Gastrocnemius medialis (tissue), 4 donors: Measurements from ENCODE around the gene SMARCB1. TPM values are rescaled to one million over a fixed set of nuclear protein-coding genes. Genes with fewer than 3 reads are reported as not detected.

Experiments used
- ATAC-seq, 2 donors: fragments of 150-250 bp; one replicate each; pipeline ENCODE4 v1.9.1; 2016
- DNase-seq, 2 donors: peaks; one replicate each; pipeline ENCODE4 v3.0.0-alpha.2; 2019
- H3K27ac ChIP-seq, 4 donors: fragments of 200-600 bp; sonication (generic); 1 replicate in 1 of 4; 2 replicates in 3 of 4; pipeline ENCODE4 v1.5.1; 2016 to 2018; ENCODE audit warnings: mild to moderate bottlenecking in 2 of 4, moderate library complexity in 1 of 4
- H3K27me3 ChIP-seq, 3 donors: fragments of 200-600 bp; sonication (generic) in 2 of 3; 1 replicate in 1 of 3; 2 replicates in 2 of 3; pipeline versions ENCODE4 v1.5.1 to v1.6.0; 2016 to 2019; ENCODE audit warnings: mild to moderate bottlenecking in 1 of 3, moderate library complexity in 1 of 3
- H3K36me3 ChIP-seq, 2 donors: fragments of 200-600 bp; sonication (generic) in 1 of 2; one replicate each; pipeline ENCODE4 v1.5.1; 2017 to 2018
- H3K4me1 ChIP-seq, 2 donors: fragments of 200-600 bp; sonication (generic) in 1 of 2; one replicate each; pipeline ENCODE4 v1.5.1; 2016 to 2017; ENCODE audit warnings: mild to moderate bottlenecking in 2 of 2
- H3K4me3 ChIP-seq, 4 donors: fragments of 200-600 bp; sonication (generic) in 3 of 4; 1 replicate in 1 of 4; 2 replicates in 3 of 4; pipeline ENCODE4 v1.5.1; 2016 to 2019; ENCODE audit warnings: mild to moderate bottlenecking in 2 of 4
- H3K9me3 ChIP-seq, 3 donors: fragments of 200-600 bp; sonication (generic) in 2 of 3; 1 replicate in 1 of 3; 2 replicates in 2 of 3; pipeline ENCODE4 v1.5.1; 2016 to 2019
- POLR2A ChIP-seq, 2 donors: fragments of 450-650 bp; IDR thresholded peaks; one replicate each; pipeline ENCODE4 v1.6.1; 2017; ENCODE audit warnings: antibody characterized with exemption in 2 of 2, mild to moderate bottlenecking in 2 of 2, moderate library complexity in 2 of 2
- in situ Hi-C, 4 donors: fragments of 200-750 bp; cut with MboI; loops; one replicate each; pipeline versions ENCODE4 v1.15.0 to v1.8.0; 2017; ENCODE audit warnings: low sequenced_read_pairs in 4 of 4
- intact Hi-C: fragments of 100-400 bp; cut with DNase I; formaldehyde crosslinking; loops from one replicate; pipeline ENCODE4 v1.15.1; 2023; ENCODE audit warnings: low total_unique reads
- total RNA-seq, 4 donors: library from RNA; depleted of rRNA; stranded (reverse); fragments of >200 nt; gene quantifications; one replicate each; pipeline versions ENCODE4 v1.1.0 to v1.2.3, GENCODE V29; 2016
- TF ChIP-seq, protein P1 (sequence below), 5 experiments: fragments of 450-650 bp in 3 of 5; fragments of 200-600 bp in 2 of 5; sonication (generic) in 2 of 5; IDR thresholded peaks in 4 of 5; conservative IDR thresholded peaks in 1 of 5; 1 replicate in 4 of 5; 2 replicates in 1 of 5; pipeline ENCODE4 v1.5.1; 2016 to 2019; ENCODE audit warnings: antibody characterized with exemption in 5 of 5, mild to moderate bottlenecking in 3 of 5, moderate library complexity in 3 of 5

Gene SMARCB1
- total RNA-seq, 4 donors from 2014 or later: 37.8 to 65.6 (median 55.2) TPM

DNA sequence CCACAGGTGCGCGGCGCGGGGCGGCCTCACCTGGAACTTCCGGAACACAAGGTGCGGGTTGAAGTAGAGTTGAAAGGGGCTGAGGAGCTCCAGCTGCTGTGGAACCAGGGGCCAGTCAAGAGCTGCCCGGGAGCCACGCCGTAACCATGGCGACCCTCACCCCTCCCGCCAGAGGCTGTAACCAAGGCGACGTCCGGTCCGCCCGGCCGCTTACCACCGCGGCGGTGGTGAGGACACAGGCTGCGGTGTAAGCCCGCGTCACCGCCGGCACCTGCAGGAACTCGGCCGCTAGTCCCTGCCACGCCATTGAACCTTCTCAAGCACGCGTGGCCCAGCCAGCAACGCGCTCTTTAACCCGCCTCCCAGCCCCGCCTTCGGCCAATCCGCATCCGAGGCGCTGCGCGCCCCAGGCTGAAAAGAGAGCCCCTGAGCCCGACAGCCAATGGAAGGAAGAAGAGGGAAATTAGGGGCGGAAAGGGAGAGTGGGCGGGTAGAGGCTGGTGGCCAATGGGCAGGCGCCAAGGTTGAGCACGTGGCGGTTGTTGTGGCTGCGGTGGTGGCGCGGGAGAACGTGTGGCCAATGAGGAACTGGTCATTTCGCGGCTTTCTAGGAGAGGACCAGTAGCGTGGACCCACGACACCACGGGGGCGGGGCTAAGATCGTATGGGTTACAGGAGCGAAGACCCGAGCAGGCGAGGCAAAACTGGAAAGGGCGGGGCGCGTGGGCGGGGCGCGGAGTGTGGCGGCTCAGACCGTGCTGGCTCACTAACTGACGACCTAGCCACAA, 52.1 kb downstream of the SMARCB1 start, which contains the start of gene DERL3:
Gene DERL3 (minus strand): TSS at position 326 of the 788 bp plus-strand sequence. CDS start 19 bp downstream, at position 307.
- intact Hi-C loops (no loop called here), in situ Hi-C loops (no loop called here)
- Histone ChIP-seq H3K27ac (peak within 1 kb of the TSS; percentile 91 to 98 (median 96)), H3K36me3 (no peaks in the 10 kb centered on the region), H3K9me3 (no peaks in the 10 kb centered on the region), H3K27me3 (no peaks in the 10 kb centered on the region), H3K4me1 (peaks cover 50 to 61% of the 10 kb centered on the region in 2 donors), H3K4me3 (peak within 1 kb of the TSS; percentile 37 to 62 (median 56))
- DNase-seq (peak; percentile 96 to 98), ATAC-seq (peak; percentile 43 to 57)
- TF ChIP-seq, protein P1, sequence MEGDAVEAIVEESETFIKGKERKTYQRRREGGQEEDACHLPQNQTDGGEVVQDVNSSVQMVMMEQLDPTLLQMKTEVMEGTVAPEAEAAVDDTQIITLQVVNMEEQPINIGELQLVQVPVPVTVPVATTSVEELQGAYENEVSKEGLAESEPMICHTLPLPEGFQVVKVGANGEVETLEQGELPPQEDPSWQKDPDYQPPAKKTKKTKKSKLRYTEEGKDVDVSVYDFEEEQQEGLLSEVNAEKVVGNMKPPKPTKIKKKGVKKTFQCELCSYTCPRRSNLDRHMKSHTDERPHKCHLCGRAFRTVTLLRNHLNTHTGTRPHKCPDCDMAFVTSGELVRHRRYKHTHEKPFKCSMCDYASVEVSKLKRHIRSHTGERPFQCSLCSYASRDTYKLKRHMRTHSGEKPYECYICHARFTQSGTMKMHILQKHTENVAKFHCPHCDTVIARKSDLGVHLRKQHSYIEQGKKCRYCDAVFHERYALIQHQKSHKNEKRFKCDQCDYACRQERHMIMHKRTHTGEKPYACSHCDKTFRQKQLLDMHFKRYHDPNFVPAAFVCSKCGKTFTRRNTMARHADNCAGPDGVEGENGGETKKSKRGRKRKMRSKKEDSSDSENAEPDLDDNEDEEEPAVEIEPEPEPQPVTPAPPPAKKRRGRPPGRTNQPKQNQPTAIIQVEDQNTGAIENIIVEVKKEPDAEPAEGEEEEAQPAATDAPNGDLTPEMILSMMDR (IDR thresholded peaks at IDR 0.05 in 4 of 5, conservative IDR thresholded peaks at IDR 0.05 in 1 of 5): no peak
- TF ChIP-seq POLR2A (IDR thresholded peaks at IDR 0.05): peak; percentile 49 to 52

DNA sequence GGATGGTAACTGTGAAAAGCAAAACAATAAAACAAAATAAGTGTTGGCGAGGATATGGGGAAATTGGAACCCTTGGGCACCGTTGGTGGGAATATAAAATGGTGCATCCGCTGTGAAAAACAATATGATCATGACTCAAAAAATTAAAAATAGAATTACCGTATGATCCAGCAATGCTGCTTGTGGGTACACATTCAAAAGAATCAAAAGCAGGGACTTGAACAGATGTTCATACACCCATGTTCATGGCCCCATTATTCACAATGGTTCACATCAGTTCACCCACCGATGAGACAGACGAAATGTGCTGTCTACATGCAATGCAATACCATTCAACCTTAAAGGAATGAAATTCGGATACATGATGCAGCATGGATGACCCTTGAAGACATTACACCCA, 53.3 kb downstream of the SMARCB1 start:
- no peak for DNase-seq

DNA sequence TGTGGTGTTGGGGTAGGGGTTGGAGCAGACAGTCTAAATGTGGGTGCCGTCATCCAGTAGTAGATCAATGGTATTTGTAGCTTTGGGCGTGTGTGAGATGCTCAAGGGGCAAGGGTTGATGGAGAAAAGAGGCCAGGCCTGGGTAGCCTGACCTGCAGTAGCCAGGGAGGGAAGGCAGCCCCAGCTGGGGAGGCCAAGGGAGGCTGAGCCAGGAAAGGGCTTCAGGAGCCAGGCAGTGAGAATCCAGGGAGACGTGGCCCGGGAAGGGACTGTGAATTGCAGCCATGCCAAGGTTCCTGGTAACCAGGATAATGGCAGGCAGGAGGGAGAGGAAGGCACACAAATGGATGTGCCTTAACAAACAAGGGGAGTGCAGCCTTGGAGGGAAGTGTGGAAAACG, 54.5 kb downstream of the SMARCB1 start:
- H3K9me3 ChIP-seq: no peaks in the 10 kb centered on the region
- no peak for DNase-seq
- intact Hi-C loops (no loop called here), in situ Hi-C loops (loop anchor here in 1 of 4 donors (10.0 kb wide), 1 partner anchor 66 kb away; the partner anchor contains the start of gene MMP11)
- H3K27me3 ChIP-seq: no peaks in the 10 kb centered on the region
- TF ChIP-seq POLR2A (IDR thresholded peaks at IDR 0.05): no peak
- TF ChIP-seq, protein P1 (IDR thresholded peaks at IDR 0.05 in 4 of 5, conservative IDR thresholded peaks at IDR 0.05 in 1 of 5): no peak
- no peaks in the 10 kb centered on the region for H3K36me3 ChIP-seq
- peaks cover 53 to 56% of the 10 kb centered on the region in 2 donors for H3K4me1 ChIP-seq
- ATAC-seq: no peak
- peak overlapping the region; percentile 91 to 98 (median 96) for H3K27ac ChIP-seq
- H3K4me3 ChIP-seq: no peak overlapping the region

More for the DNA sequence above, 53.3 kb downstream of the SMARCB1 start:
- H3K27ac ChIP-seq: peak overlapping the region; percentile 91 to 98 (median 96)
- TF ChIP-seq POLR2A (IDR thresholded peaks at IDR 0.05): peak in 1 of 2 donors; percentile 7
- TF ChIP-seq, protein P1 (IDR thresholded peaks at IDR 0.05 in 4 of 5, conservative IDR thresholded peaks at IDR 0.05 in 1 of 5): no peak
- no peaks in the 10 kb centered on the region for H3K9me3 ChIP-seq
- in situ Hi-C loops: loop anchor here in 1 of 4 donors (10.0 kb wide), 1 partner anchor 65 kb away; the partner anchor contains the start of gene MMP11
- no peak overlapping the region for H3K4me3 ChIP-seq
- H3K27me3 ChIP-seq: no peaks in the 10 kb centered on the region
- peaks cover 50 to 61% of the 10 kb centered on the region in 2 donors for H3K4me1 ChIP-seq
- intact Hi-C loops: no loop called here
- H3K36me3 ChIP-seq: no peaks in the 10 kb centered on the region
- peak; percentile 11 to 22 for ATAC-seq

DNA sequence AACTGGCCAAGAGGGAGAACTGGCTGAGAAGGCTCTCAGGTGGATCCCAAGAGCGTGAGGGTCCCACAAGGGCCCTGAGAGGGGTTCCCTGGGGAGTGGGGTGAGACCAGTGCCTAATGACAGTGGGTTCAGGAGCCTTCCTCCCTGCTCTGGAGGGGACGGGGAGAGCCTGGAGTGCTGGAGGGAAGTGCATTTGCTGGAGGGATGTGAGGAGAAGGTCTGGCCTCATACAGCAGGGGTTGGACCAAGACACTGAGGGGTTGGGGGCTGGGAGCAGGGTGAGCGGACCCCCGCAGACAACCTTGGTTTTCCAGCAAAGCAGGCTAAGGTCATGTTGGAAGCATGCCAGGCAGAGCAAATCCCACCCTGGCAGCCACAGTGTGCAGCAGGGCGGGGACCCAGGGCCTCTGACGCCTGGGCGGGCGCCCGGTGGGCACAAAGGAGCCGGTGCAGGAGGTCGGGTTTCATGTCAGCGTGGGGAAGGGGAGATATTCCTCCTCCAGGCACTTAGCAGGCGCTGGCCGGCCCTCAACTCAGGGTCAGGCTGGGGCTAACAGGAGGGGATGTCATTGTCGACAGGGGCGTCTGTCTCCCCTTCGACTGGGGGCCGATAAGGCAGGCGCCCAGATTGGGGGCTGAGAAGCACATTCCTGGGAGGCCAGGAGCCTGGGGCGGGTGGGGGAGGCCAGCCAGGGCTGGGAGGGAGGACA, 55.1 kb downstream of the SMARCB1 start:
- TF ChIP-seq POLR2A (IDR thresholded peaks at IDR 0.05): no peak
- TF ChIP-seq, protein P1 (IDR thresholded peaks at IDR 0.05 in 4 of 5, conservative IDR thresholded peaks at IDR 0.05 in 1 of 5): no peak
- intact Hi-C loops (no loop called here), in situ Hi-C loops (loop anchor here in 1 of 4 donors (10.0 kb wide), 1 partner anchor 67 kb away; the partner anchor contains the start of gene MMP11)
- H3K4me3 ChIP-seq: no peak overlapping the region
- ATAC-seq: no peak
- DNase-seq: no peak
- H3K27me3 ChIP-seq: no peaks in the 10 kb centered on the region
- H3K4me1 ChIP-seq: peaks cover 54 to 57% of the 10 kb centered on the region in 2 donors
- no peaks in the 10 kb centered on the region for H3K36me3 ChIP-seq
- peak overlapping the region; percentile 91 to 98 (median 96) for H3K27ac ChIP-seq
- H3K9me3 ChIP-seq: no peaks in the 10 kb centered on the region
